GM19324 (cell line): ENCODE measurements around the gene UCP2.
"Not testable (repeated sequence)": the region's sequence is repeated elsewhere in the genome, so short reads cannot be mapped to it uniquely, and the experiment has no call there.

ENCODE experiments used
- ATAC-seq: cut with Tn5 transposase; IDR thresholded peaks from one replicate; pipeline ENCODE4 v1.9.1; 2021; ENCODE audit warnings: mild to moderate bottlenecking, moderate library complexity; ENCODE audit not compliant: unreplicated experiment, low FRiP score

The UCP2 gene

GRCh38 chr11:73996161-73996747 lies 13.6 kb upstream of the UCP2 start:
- no peak for ATAC-seq

- no peak for ATAC-seq
Observed at GRCh38 chr11:73995731-73996130, 13.1 kb upstream of the UCP2 start.

GRCh38 chr11:73995247-73995646 lies 12.6 kb upstream of the UCP2 start:
- no peak for ATAC-seq

GRCh38 chr11:73991471-73992006 lies 8.9 kb upstream of the UCP2 start:
- ATAC-seq, result no peak

GRCh38 chr11:73990730-73991129 lies 8.1 kb upstream of the UCP2 start:
- ATAC-seq, result no peak

GRCh38 chr11:73989156-73989555 lies 6.5 kb upstream of the UCP2 start:
- no peak for ATAC-seq

- ATAC-seq, result no peak
Observed at GRCh38 chr11:73988227-73988626, 5.6 kb upstream of the UCP2 start.

GRCh38 chr11:73985661-73986060 lies 3.0 kb upstream of the UCP2 start:
- not testable (repeated sequence) for ATAC-seq

GRCh38 chr11:73983741-73984538 lies 1.3 kb upstream of the UCP2 start:
- no peak for ATAC-seq

- ATAC-seq, result peak; percentile 78
Observed at GRCh38 chr11:73982990-73983740, 522 bp upstream of the UCP2 start.

- no peak for ATAC-seq
Observed at GRCh38 chr11:73981051-73981805, 1.4 kb downstream of the UCP2 start.

GRCh38 chr11:73980001-73980961 lies 2.4 kb downstream of the UCP2 start:
- no peak for ATAC-seq

- no peak for ATAC-seq
Observed at GRCh38 chr11:73978576-73979086, 4.0 kb downstream of the UCP2 start.

GRCh38 chr11:73977856-73978519 lies 4.7 kb downstream of the UCP2 start:
- ATAC-seq, result no peak

GRCh38 chr11:73976451-73977151 lies 6.0 kb downstream of the UCP2 start:
- no peak for ATAC-seq

- no peak for ATAC-seq
Observed at GRCh38 chr11:73975479-73975757, 7.2 kb downstream of the UCP2 start.

- no peak for ATAC-seq
Observed at GRCh38 chr11:73974604-73975478, 7.8 kb downstream of the UCP2 start.
